Heart left ventricle (tissue), 13 donors: ENCODE data around the gene PDZD7.

Experiments
- CTCF ChIP-seq, 12 donors: fragments of 200-600 bp; sonication (generic) in 4 of 12; IDR thresholded peaks; one replicate each; pipeline versions ENCODE4 v1.5.0 to v1.8.0; 2018 to 2022; ENCODE audit warnings: antibody characterized with exemption in 12 of 12, mild to moderate bottlenecking in 5 of 12
- POLR2A ChIP-seq, 2 donors: fragments of 450-650 bp; IDR thresholded peaks; one replicate each; pipeline ENCODE4 v1.6.1; 2017; ENCODE audit warnings: antibody characterized with exemption in 2 of 2, mild to moderate bottlenecking in 2 of 2, moderate library complexity in 2 of 2
- donor health status: ischemic (EF 13 %, LVEDD 7.1; RV severe dilation, severe dysfunction).
- donor health status: DM: no; HTN: yes; CAD: no.
- donor health status: DM: no; HTN: no; CAD: no.
- donor health status: ischemic (EF 25% LVEDD 6.9; RV normal size, moderate dysfunction).
- donor health status: ischemic (EF 25% LVEDD 5.7; RV mildly dilated, moderate dysfunction).
- donor health status: ischemic (EF 35%, LVEDD 5.7; RV mildly dilated, moderate dysfunction).
- donor health status: nonischemic (EF 11% LVEDD 7.7; RV severe dilation, severe dysfunction).
- donor health status: DM: yes; HTN: yes; CAD: no.
- donor health status: PGD.
- donor health status: ischemic (EF 29% LVEDD 5.4; RV normal size, mild dysfunction).
- donor health status: nonischemic (EF 23%, LVEDD 6.1; RV moderate dilation, normal function).

- TF ChIP-seq CTCF (IDR thresholded peaks at IDR 0.05) (no peak), POLR2A (IDR thresholded peaks at IDR 0.05) (no peak)
Measured at GRCh38 chr10:101003639-101004206, 27.2 kb downstream of the PDZD7 start.
